Mesendoderm (in vitro differentiated cells): ENCODE data around the gene NVL.

ENCODE experiments used
- DNase-seq: peaks from one replicate; pipeline ENCODE4 v3.0.0; 2013
- H2AK5ac ChIP-seq: 2 replicates; pipeline ENCODE4 v1.6.1; 2013; ENCODE audit warnings: low read length, inconsistent platforms
- H2BK120ac ChIP-seq: 2 replicates; pipeline ENCODE4 v1.6.1; 2013; ENCODE audit warnings: low read depth, mild to moderate bottlenecking, low read length, moderate library complexity, mixed read lengths
- H2BK15ac ChIP-seq: replicated peaks from 2 replicates; pipeline ENCODE4 v1.6.1; 2013; ENCODE audit warnings: low read depth, mild to moderate bottlenecking, moderate library complexity
- H2BK5ac ChIP-seq: 2 replicates; pipeline ENCODE4 v1.6.1; 2013; ENCODE audit warnings: low read length, inconsistent platforms
- H3K18ac ChIP-seq: 2 replicates; pipeline ENCODE4 v1.6.1; 2013; ENCODE audit warnings: mild to moderate bottlenecking, low read length, mixed read lengths
- H3K23ac ChIP-seq: one replicate; pipeline ENCODE4 v1.6.1; 2013; ENCODE audit warnings: low read length
- H3K27ac ChIP-seq: 2 replicates; pipeline ENCODE4 v1.5.1; 2013; ENCODE audit warnings: low read depth, mild to moderate bottlenecking, inconsistent platforms, low read length, moderate library complexity
- H3K27me3 ChIP-seq: 2 replicates; pipeline ENCODE4 v1.6.1; 2013; ENCODE audit warnings: low read length, control low read depth, mild to moderate bottlenecking, inconsistent platforms; ENCODE audit not compliant: insufficient read depth, poor library complexity
- H3K36me3 ChIP-seq: 2 replicates; pipeline ENCODE4 v1.6.1; 2013; ENCODE audit warnings: low read length, inconsistent platforms; ENCODE audit not compliant: control insufficient read depth, insufficient read depth
- H3K4ac ChIP-seq: one replicate; pipeline ENCODE4 v1.6.1; 2013; ENCODE audit warnings: low read depth, mild to moderate bottlenecking, low read length, moderate library complexity
- H3K4me1 ChIP-seq: 2 replicates; pipeline ENCODE4 v1.6.1; 2013; ENCODE audit warnings: low read depth, low read length, inconsistent platforms; ENCODE audit not compliant: control insufficient read depth
- H3K4me2 ChIP-seq: 2 replicates; pipeline ENCODE4 v1.6.1; 2013; ENCODE audit warnings: low read length
- H3K4me3 ChIP-seq: 2 replicates; pipeline ENCODE4 v1.5.1; 2013; ENCODE audit warnings: mild to moderate bottlenecking, low read length
- H3K56ac ChIP-seq: one replicate; pipeline ENCODE4 v1.6.1; 2013; ENCODE audit warnings: low read length
- H3K79me1 ChIP-seq: 2 replicates; pipeline ENCODE4 v1.6.1; 2013; ENCODE audit warnings: low read length, inconsistent platforms
- H3K79me2 ChIP-seq: 2 replicates; pipeline ENCODE4 v1.6.1; 2013; ENCODE audit warnings: mild to moderate bottlenecking, low read length; ENCODE audit not compliant: control insufficient read depth, insufficient read depth
- H3K9ac ChIP-seq: 2 replicates; pipeline ENCODE4 v1.6.1; 2013; ENCODE audit warnings: low read length, inconsistent platforms
- H4K5ac ChIP-seq: one replicate; pipeline ENCODE4 v1.6.1; 2013; ENCODE audit warnings: low read length
- H4K8ac ChIP-seq: one replicate; pipeline ENCODE4 v1.6.1; 2013; ENCODE audit warnings: low read depth, mild to moderate bottlenecking, control low read depth, low read length, moderate library complexity
- WGBS: extraction: QIAGEN DNeasy Blood & Tissue Kit; methylation state at CpG from one replicate; pipeline ENCODE4 v1.1.7; 2013; ENCODE audit warnings: low lambda C conversion rate, missing lambda C conversion rate; ENCODE audit not compliant: insufficient coverage; ENCODE audit errors: extremely low coverage; 5-methylcytosine and 5-hydroxymethylcytosine counted together

NVL gene

GRCh38 chr1:224182866-224183590 lies 146.9 kb downstream of the NVL start, which contains the start of gene DEGS1:
Gene DEGS1 (plus strand): TSS chr1:224183240. CDS start chr1:224183337, 97 bp downstream.
- no peak within 1 kb of the TSS for H2AK5ac ChIP-seq
- no peak within 1 kb of the TSS for H2BK15ac ChIP-seq
- H3K27ac ChIP-seq, result peak within 1 kb of the TSS; percentile 37
- H3K4me2 ChIP-seq, result peak within 1 kb of the TSS; percentile 90
- no peaks in the 10 kb centered on the region for H3K36me3 ChIP-seq
- H3K18ac ChIP-seq, result peak within 1 kb of the TSS; percentile 24
- H2BK5ac ChIP-seq, result peak within 1 kb of the TSS; percentile 50
- no peaks in the 10 kb centered on the region for H3K4me1 ChIP-seq
- H3K79me2 ChIP-seq, result peaks cover 34% of the 10 kb centered on the region
- peak within 1 kb of the TSS; percentile 94 for H3K23ac ChIP-seq
- WGBS, result no CpG with 5 or more reads among the region's 94 CpGs
- H3K79me1 ChIP-seq, result peaks cover 4% of the 10 kb centered on the region
- peak within 1 kb of the TSS; percentile 87 for H3K4me3 ChIP-seq
- no peaks in the 10 kb centered on the region for H3K27me3 ChIP-seq
- no peak within 1 kb of the TSS for H4K8ac ChIP-seq
- no peak within 1 kb of the TSS for H4K5ac ChIP-seq
- no peak within 1 kb of the TSS for H2BK120ac ChIP-seq
- H3K9ac ChIP-seq, result peak within 1 kb of the TSS; percentile 94
- DNase-seq, result peak; percentile 95
- H3K4ac ChIP-seq, result peak within 1 kb of the TSS; percentile 90
- peak within 1 kb of the TSS; percentile 92 for H3K56ac ChIP-seq

- H3K56ac ChIP-seq, result peak overlapping the region; percentile 66
- no peak overlapping the region for H4K5ac ChIP-seq
- H3K4ac ChIP-seq, result no peak overlapping the region
- H3K36me3 ChIP-seq, result no peaks in the 10 kb centered on the region
- no peak overlapping the region for H2BK15ac ChIP-seq
- H4K8ac ChIP-seq, result no peak overlapping the region
- H2AK5ac ChIP-seq, result no peak overlapping the region
- no peaks in the 10 kb centered on the region for H3K4me1 ChIP-seq
- peak overlapping the region; percentile 17 for H3K4me2 ChIP-seq
- peak overlapping the region; percentile 68 for H3K9ac ChIP-seq
- peak overlapping the region; percentile 34 for H3K27ac ChIP-seq
- peak overlapping the region; percentile 8 for H3K18ac ChIP-seq
- H3K4me3 ChIP-seq, result peak overlapping the region; percentile 15
- no peak overlapping the region for H2BK5ac ChIP-seq
- peaks cover 2% of the 10 kb centered on the region for H3K79me1 ChIP-seq
- no CpG with 5 or more reads among the region's 22 CpGs for WGBS
- H3K23ac ChIP-seq, result no peak overlapping the region
- DNase-seq, result no peak
- no peak overlapping the region for H2BK120ac ChIP-seq
- H3K79me2 ChIP-seq, result peaks cover 28% of the 10 kb centered on the region
- no peaks in the 10 kb centered on the region for H3K27me3 ChIP-seq
Measured at GRCh38 chr1:224182057-224182865, 147.7 kb downstream of the NVL start.

- Histone ChIP-seq H3K36me3 (no peaks in the 10 kb centered on the region), H4K5ac (no peak overlapping the region), H3K23ac (no peak overlapping the region), H2BK120ac (no peak overlapping the region), H3K56ac (no peak overlapping the region), H3K18ac (no peak overlapping the region), H2BK15ac (no peak overlapping the region), H3K27me3 (no peaks in the 10 kb centered on the region), H3K4ac (no peak overlapping the region), H3K79me2 (peaks cover 24% of the 10 kb centered on the region), H3K4me3 (no peak overlapping the region), H3K27ac (no peak overlapping the region), H3K79me1 (peaks cover 2% of the 10 kb centered on the region), H2AK5ac (no peak overlapping the region), H3K4me1 (no peaks in the 10 kb centered on the region), H3K9ac (no peak overlapping the region), H3K4me2 (no peak overlapping the region), H4K8ac (no peak overlapping the region), H2BK5ac (no peak overlapping the region)
- no peak for DNase-seq
- WGBS, result no CpG with 5 or more reads among the region's 4 CpGs
Measured at GRCh38 chr1:224181453-224181810, 148.5 kb downstream of the NVL start.

GRCh38 chr1:224180783-224181452 lies 149.1 kb downstream of the NVL start:
- no peak for DNase-seq
- Histone ChIP-seq H3K4me3 (no peak overlapping the region), H3K56ac (no peak overlapping the region), H2AK5ac (no peak overlapping the region), H2BK120ac (no peak overlapping the region), H3K36me3 (no peaks in the 10 kb centered on the region), H2BK15ac (no peak overlapping the region), H2BK5ac (no peak overlapping the region), H3K4me2 (no peak overlapping the region), H3K79me2 (peaks cover 20% of the 10 kb centered on the region), H3K4ac (no peak overlapping the region), H4K5ac (no peak overlapping the region), H3K18ac (no peak overlapping the region), H3K27ac (no peak overlapping the region), H3K23ac (no peak overlapping the region), H3K9ac (no peak overlapping the region), H4K8ac (no peak overlapping the region), H3K4me1 (no peaks in the 10 kb centered on the region), H3K27me3 (no peaks in the 10 kb centered on the region), H3K79me1 (no peaks in the 10 kb centered on the region)
- no CpG with 5 or more reads among the region's 11 CpGs for WGBS

- H3K27ac ChIP-seq, result no peak overlapping the region
- H3K79me2 ChIP-seq, result peaks cover 2% of the 10 kb centered on the region
- no peak overlapping the region for H4K5ac ChIP-seq
- no peak overlapping the region for H3K4me2 ChIP-seq
- H3K56ac ChIP-seq, result no peak overlapping the region
- no peak overlapping the region for H3K4me3 ChIP-seq
- H3K9ac ChIP-seq, result no peak overlapping the region
- H3K18ac ChIP-seq, result no peak overlapping the region
- H2AK5ac ChIP-seq, result no peak overlapping the region
- no peaks in the 10 kb centered on the region for H3K36me3 ChIP-seq
- H2BK120ac ChIP-seq, result no peak overlapping the region
- DNase-seq, result no peak
- no peaks in the 10 kb centered on the region for H3K4me1 ChIP-seq
- H3K4ac ChIP-seq, result no peak overlapping the region
- no peak overlapping the region for H4K8ac ChIP-seq
- H3K27me3 ChIP-seq, result no peaks in the 10 kb centered on the region
- no CpG with 5 or more reads among the region's 5 CpGs for WGBS
- no peak overlapping the region for H3K23ac ChIP-seq
- H3K79me1 ChIP-seq, result no peaks in the 10 kb centered on the region
- H2BK15ac ChIP-seq, result no peak overlapping the region
- no peak overlapping the region for H2BK5ac ChIP-seq
Measured at GRCh38 chr1:224178894-224179293, 151.1 kb downstream of the NVL start.
